ENCODE data around the gene SPPL2A.
"Not testable (repeated sequence)": the region's sequence is repeated elsewhere in the genome, so short reads cannot be mapped to it uniquely, and the experiment has no call there.

SPPL2A gene

DNA sequence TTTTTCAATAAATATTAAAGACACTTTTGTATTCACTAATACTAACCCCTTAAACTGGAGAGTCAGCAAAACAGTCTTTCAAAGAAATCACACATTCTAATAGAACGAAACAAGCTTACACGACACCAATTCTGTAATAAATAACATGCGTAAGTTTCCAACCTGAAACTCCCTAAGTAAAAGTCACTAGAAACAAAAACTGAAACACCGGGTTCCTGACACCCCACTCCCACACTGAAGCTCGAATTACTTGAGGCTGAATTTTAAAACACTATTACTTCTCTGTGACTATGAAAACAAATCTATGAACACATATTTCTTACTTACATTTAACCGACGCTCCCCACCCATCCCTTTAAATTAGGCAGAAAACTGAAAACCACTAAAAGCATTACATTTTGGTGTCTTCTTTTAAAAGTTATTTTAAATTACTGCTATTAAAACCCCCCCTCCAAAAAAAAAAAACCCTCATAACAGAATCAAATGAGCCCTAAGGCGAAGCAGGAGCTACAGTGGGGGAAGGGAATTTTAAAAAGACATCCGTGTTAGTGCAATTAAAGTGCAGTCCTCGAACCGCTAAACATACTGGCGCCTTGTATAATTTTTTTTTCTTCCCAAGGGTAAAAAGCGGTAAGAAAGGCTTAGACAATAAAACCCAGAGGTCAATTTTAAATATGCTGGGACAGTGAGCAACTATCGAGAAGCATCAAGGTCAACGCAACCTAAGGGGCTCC is 878 bp downstream of the SPPL2A start:
- no peak for DNase-seq

DNA sequence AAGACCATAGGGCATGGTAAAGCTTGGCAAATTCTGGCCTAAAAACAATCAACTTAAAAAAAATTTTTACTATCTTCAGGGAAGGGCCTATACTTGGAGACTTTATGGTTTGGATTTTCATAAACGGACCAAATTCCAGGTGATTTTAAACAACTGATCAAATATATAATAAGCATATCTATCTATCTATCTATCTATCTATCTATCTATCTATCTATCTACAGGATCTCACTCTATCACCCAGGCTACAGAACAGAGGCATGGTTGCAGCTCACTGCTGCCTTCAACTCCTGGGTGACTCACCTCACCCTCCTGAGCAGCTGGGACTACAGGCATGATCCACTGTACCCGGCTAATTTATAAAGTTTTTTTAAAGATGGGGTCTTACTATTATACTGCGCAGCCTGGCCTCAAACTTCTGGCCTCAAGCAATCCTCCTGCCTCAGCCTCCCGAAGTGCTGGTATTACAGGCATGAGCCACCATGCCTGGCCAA is 6.7 kb downstream of the SPPL2A start:
- no peak for DNase-seq

DNA sequence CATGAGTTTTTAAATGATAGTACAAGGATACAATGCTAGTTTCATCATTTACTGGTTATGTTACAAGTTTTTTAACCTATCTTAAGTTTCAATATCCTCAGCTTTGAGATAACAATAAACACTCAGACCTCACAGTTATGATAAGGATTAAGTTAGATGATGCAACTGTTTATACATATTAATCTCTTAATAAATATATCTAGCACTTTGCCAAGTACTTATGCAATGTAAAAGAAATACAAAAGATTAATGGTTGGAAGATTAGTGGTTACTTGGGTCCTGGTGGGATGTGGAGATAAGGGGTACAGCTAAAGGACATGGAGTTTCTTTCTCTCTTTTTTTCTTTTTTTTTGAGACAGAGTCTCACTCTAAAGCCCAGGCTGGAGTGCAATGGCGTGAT is 12.0 kb downstream of the SPPL2A start:
- no peak for DNase-seq

DNA sequence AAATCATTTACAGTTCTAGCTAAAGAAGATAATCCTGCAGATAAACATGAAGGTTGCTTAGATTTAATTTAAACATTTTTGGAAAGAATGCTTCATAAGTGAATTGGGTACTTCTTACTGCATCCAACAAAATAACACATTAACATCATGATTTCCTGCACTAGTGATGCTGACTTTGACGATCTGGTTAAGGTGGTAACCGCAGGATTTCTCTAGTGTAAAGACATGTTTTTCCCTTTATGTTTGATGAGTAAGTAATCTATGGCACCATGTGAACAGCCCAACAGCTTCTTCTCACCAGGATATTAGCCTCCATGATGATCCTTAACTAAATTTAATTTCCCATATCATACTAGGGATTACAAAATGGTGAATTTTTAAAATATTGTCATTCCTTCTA is 14.1 kb downstream of the SPPL2A start:
- no peak for DNase-seq

DNA sequence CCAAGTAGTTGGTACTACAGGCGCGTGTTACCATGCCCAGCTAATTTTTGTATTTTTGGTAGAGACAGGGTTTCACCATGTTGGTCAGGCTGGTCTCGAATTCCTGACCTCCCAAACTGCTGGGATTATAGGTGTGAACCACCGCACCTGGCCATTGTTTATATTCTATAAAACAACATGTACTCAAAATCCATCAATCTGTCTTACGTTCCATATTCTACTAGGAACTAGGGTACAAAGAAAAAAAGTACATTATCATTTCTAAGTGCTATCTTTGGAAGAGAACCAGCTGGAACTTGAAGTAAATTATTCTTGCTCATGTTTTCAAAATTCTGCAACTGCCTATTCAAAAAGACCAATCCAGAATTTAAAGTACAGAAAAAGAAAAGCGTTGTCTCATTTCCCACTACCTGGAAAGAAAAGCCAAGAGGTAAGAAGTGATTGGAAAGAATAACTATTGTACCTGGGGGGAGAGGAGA is 15.2 kb downstream of the SPPL2A start:
- DNase-seq, result no peak

DNA sequence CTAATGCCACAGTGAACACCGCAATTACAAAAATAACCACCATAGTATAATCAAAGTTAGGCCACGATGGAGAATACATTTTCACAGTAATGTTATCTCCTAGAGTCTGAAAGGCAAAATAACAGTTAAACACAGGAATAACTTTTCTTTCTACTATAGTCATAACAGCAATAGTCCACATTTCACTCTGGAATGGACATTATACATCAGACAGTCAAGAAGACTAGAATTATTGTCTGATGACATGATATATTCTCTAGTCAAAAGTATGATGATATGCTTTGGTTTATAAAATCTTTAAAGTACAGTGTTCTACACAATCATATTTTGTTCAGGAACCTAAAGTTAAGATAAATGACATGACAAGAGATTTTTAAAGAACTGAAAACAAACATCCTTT is 18.0 kb downstream of the SPPL2A start:
- DNase-seq, result no peak

DNA sequence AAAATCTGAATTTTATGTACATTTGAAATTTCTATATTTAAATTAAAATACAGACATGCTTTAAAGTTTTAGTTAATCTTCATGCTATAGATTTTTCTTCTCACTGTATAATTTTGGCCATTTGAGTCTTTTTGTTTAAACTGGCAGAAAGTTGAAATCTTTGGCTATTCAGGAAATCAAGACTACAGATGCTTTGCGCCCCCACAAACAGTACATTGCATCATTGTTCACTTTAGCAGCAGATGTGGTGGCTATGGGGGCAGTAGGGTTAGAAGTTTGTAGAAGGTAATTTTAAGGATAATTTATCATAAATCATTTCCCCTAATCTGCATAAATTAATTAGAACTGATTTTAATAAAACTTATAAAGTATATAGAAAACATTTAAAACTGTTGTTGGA is 20.9 kb downstream of the SPPL2A start:
- no peak for DNase-seq

DNA sequence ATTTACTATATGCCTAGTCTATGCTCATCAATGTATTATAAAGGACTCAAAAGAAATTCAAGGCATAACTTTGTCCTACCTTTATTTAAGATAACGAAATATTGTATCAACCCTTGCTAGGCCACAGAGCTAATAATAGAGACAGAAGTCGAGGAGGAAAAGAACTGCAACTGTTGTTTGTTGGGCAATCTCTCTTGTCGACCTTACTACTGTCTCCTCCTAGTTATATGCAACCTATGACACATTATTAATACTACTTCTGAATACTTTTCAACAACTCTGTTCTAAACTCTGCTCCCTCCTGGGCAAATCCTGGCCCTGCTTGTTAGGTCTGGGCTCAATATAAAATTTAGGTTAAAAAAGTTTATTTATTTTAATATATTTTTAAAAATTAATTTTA is 24.6 kb downstream of the SPPL2A start:
- DNase-seq, result peak; percentile 29

DNA sequence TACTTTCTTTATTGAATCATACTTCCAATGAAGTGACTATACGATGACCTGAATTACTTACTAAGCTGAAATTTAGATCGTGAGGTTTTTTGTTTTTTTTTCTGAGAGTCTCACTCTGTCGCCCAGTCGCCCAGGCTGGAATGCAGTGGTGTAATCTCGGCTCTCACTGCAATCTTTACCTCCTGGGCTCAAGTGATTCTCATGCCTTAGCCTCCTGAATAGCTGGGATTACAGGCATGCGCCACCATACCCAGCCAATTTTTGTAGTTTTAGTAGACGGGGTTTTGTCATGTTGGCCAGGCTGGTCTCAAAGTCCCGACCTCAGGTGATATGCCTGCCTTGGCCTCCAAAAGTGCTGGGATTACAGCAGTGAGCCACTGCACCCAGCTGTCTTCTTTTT is 28.7 kb downstream of the SPPL2A start:
- DNase-seq, result no peak

DNA sequence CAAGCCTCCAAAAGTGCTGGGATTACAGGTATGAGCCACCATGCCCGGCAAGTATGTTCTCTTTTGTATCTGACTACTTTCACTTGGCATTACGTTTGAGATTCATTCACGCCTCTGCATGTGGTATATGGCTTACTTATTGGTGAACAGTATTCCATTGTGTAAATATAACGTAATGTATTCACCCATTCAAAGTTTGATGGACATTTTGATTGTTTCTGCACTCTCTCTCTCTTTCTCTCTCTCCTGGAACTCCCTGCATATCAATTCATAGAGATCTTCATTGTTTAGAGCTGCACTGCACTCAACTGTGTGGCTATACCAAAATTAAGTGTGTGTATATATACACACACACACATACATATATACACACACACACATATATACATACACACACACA is 30.4 kb downstream of the SPPL2A start:
- no peak for DNase-seq

DNA sequence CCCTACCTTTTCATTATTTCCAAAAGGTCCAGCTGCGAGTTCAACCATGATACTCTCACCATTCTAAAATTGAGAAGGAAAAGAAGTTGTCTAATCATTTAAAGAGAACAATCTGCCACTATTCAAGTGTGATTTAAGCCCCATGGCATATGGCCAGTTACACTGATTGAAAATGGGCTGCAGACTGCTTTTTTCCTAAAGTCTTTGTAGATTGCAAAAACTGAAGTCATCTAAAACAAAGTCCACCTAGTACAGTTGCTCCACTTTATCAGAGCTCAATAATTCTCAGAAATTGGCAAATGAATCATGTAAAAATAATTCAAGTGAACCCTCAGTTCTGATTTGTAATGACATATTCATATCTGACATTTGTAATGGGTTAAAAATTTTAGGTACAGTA is 39.2 kb downstream of the SPPL2A start:
- no peak for DNase-seq

DNA sequence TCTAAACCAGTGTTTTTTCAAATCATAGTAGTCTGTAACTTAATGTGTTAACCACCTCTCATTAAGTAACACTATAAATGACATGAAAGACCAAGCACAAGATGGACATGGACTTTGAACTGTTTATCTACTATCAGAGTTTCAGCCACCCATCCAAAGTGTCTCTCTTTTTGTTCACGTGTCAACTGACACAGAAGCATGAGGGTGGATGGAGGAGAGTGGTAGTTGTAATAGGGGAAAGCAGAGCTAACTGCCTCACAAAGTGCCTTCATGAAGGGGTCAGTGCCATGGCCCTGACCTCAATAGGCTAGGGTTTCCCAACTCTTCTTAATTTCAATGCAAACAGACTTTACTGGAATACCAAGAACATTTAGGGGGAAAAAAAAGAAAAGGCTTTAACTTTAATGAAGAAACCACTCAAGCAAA is 46.8 kb downstream of the SPPL2A start:
- DNase-seq, result no peak

DNA sequence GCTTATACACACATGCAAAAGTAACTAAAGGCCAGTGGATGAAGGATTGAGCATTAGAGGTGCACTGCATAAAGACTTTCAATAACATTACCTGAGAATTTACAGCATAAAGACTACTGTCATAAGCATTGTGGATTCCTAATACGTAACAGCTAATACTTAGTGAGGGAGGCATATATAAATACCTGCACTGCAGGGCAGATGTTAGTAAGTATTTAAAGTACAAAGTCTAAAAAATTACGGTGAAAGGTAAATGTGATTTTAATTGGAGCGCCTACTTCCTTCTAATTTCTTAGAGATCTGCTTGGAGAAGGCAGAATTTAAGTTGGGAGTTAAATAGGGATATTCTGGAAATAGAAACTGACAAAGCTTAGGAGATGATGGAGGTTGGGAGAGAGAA is 53.5 kb downstream of the SPPL2A start:
- no peak for DNase-seq

DNA sequence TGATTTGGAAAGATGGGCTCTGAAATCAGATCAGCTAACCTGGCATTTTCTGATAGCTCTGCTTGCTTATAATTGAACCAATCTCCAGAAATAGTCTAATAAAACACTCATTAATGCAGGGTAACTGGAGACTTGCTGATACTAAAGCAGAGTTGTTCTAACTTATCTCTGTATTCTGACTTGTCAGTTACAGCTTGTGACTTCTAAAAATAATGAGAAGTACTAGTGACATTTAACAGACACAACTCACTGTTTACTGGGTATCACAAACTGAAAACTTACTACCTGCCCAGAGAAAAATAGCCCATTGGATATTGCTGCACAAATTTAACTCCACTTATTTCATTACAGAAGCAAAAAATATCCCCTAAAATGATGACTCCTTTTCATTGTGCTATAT is 54.9 kb downstream of the SPPL2A start:
- DNase-seq, result no peak

DNA sequence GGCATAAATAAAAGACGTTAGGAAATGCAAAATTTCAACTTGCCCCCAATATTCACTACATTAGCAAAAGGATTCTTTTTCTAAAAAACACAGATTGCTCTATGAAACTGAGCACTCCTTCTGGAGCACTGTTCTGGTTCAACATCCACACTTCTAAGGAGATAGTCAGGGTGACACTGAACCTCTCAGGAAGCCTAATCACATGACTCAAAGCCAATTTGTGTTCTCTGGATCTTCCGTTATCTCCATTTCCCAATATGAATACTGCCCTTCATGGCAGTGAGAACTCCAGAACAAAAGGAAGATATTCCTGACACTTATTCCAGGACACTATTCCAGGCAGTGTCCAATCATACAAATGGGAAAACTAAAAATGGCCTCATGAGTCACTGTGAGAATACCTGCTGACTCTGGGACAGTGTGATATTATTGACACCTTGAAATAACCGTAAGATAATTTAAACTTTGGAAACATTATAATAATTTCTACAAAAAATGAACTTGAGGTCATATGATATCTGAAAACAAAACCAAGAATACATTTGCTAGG is 57.6 kb downstream of the SPPL2A start:
- DNase-seq, result no peak

DNA sequence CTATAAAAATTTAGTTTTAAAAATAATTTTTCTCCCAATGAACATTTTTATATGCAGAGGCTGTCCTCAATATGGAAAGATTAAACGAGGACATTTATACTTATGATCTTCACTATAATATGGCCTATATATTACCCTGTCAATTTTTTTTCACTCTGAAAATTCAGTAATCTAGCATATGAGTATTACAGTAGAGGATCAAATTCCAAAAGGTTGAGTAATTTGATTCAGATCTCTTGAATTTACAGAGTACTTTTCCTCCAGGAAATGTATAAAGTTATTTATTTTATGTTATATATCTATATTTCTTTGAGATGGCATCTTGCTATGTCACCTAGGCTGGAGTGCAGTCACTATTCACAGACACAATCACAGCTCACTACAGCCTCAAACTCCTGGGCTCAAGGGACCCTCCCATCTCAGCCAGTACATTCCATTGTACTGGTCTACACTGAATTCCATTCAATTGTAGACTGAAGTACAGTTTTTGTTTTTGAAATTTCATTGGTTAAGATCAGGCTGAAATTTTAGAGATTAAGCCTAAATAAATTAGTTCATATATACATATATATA is 62.7 kb downstream of the SPPL2A start:
- DNase-seq, result no peak

DNA sequence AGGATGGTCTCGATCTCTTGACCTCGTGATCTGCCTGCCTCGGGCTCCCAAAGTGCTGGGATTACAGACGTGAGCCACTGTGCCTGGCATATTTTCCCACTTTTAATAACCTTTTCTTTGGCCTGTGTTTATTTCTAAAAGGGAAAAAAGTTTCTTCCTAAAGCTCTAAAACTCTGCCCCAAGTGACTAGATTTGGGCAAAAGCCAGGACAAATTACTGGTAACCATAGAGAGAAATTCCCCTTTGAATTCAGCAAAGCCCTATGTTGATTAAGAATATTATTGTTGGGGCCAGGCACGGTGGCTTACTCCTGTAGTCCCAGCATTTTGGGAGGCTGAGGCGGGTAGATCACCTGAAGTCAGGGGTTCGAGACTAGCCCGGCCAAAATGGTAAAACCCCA is 67.4 kb downstream of the SPPL2A start:
- DNase-seq, result no peak

DNA sequence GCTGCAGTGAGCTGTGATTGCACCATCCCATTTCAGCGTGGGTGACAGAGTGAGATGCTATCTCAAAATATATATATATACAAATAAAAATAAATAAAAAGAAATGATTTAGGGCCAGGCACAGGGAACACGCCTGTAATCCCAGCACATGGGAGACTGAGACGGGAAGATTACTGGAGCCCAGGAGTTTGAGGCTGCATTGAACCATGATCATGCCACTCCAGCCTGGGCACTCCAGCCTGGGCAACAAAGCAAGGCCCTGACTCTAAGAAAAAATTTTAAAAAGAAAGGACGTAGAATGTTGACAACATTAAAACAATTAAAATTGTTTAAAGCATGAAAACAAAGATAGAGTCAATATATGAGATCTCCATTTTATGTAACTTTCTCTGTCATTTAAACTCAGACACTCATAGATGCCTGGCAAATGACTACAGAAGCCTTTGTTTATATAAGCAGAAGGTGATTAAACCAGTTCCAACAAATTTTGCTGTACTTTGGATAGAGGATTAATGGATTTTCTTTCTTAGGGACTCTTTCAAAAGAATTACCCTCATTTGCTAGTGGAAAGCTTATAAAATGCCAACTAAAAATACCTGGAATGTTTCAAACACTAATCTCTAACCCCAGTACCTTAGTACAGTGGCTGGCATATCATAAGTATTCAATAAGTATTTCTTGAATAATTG is 68.3 kb downstream of the SPPL2A start:
- no peak for DNase-seq

DNA sequence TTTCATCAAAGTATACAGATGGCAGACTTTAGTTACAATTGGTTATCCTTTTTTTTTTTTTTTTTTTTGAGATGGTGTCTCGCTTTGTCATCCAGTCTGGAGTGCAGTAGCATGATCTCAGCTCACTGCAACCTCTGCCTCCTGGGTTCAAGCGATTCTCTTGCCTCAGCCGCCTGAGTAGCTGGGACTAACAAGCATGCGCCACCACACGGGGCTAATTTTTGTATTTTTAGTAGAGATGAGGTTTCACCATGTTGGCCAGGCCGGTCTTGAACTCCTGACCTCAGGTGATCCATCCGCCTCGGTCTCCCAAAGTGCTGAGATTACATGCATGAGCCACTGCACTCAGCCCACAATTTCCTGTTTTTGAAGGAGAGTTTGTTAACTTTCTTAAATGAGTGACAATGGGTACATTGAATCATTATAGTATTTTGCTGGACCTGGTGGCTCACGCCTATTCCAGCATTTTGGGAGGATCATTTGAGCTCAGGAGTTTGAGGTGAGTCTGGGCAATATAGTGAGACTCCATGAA is 70.8 kb downstream of the SPPL2A start:
- not testable (repeated sequence) for DNase-seq

DNA sequence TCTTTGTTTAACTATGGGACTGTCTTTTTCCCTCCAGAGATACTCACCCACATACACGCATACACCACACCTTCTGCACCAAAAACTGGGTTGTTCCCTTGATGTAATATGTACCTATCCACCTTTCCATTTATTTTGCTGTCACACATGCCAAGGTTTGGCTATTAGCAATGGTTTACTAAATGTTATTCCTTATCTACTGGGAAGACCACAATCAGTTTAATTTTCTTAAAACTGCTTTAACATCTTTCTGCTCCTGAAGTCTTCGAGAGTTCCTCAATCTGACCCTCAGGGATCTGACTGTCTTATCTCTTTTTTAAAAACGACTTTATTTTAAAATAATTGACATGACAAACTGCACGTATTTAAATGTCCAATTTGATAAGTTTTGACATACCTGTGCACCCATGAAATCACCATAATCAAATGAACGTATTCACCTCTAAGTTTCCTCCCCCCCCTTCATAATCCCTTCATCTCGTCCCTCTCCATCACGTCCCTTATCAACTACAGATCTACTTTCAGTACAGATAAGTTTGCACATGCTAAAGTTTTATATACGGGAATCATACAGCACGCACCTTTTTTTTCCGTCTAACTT is 78.1 kb downstream of the SPPL2A start:
- DNase-seq, result no peak

DNA sequence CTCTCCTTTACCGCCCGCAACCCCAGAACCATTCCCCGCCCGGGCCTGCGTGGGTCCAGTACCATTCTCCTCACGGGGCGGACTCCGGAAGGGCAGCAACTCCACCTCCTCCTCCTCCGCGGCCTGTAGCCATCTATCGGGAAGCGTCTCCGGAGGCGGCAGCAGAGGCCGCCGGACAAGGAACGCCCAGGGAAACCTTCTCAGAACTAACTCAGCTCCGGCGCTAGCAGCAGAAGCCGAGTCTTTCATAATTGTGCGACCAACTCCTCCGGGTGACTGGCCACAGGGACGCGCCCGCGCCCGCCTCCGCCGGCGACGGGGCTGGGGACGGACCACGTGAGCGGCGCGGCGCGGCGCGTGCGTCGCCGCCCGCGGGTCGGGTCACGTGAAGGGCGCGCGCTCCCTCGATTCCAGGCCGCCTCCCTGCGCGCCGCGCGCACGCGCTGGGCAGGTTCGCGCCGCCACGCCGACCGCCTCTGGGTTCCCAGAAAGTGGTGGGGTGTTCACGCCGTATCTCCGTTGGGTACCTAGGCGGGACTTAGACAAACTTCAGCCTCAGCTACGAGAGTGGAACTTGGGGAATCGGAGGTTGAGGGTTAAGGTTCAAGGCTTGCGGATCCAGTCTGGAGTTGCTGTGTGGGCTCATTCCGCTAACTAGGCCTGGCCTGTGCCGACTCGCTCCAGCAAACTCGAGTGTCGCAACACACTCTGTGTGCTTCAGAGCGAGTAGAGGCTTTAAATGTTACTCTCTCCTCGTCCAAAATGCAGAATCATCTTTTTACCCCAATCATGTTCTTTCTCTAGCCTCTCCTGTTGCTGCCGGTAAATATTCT is 78.8 kb downstream of the SPPL2A start, which contains the start of gene TRPM7:
TRPM7 (minus strand) TSS at position 329 of the 833 bp plus-strand sequence; CDS start at position 65, 264 bp downstream.
- DNase-seq, result peak; percentile 36

DNA sequence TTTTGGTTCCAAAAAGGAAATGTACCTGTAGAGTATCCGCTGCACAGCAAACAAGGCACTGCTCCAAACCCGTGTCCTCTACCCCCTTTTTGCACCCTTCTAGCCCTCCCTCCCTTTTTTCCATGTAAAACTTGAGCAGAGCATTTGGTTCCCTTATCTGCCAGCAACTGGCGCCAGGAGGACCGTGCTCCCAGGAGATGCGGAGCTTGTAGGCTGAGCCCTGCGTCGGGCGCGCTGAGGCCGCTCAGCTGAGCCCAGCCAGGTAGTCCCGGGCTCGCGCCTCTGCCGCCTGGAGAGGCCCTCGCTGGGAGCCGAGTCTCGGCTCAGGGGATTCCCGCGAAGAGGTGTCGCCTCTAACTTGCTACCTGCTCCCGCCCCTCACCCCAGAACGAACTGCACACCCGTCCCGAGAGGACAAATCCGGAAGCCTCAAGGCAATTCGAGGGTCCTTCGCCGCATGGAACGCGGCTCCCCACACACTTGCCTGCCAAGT is 79.5 kb downstream of the SPPL2A start:
- DNase-seq, result no peak

Data from SIG-M5 (cell line).